Liver (tissue), 9 donors: ENCODE measurements around the gene TM7SF3. TPM values are rescaled to one million over a fixed set of nuclear protein-coding genes. Genes with fewer than 3 reads are reported as not detected.

Experiments used
- DNase-seq: peaks from one replicate; pipeline ENCODE4 v3.0.0-alpha.2; 2017; ENCODE audit warnings: low spot score
- H3K27ac ChIP-seq, 2 donors: one replicate each; pipeline ENCODE4 v1.7.0; 2013; ENCODE audit warnings: inconsistent platforms in 2 of 2, low read length in 2 of 2, control low read depth in 1 of 2, low read depth in 1 of 2, mild to moderate bottlenecking in 1 of 2
- H3K27me3 ChIP-seq, 4 donors: one replicate each; pipeline versions ENCODE4 v1.6.1 to v1.7.0; 2013; ENCODE audit warnings: low read length in 3 of 4, inconsistent platforms in 1 of 4, mild to moderate bottlenecking in 1 of 4, moderate library complexity in 1 of 4; ENCODE audit not compliant: control insufficient read depth in 4 of 4, insufficient read depth in 4 of 4
- H3K36me3 ChIP-seq, 4 donors: one replicate each; pipeline versions ENCODE4 v1.6.1 to v1.7.0; 2013; ENCODE audit warnings: low read length in 3 of 4, mild to moderate bottlenecking in 3 of 4, low read depth in 1 of 4, moderate library complexity in 1 of 4; ENCODE audit not compliant: control insufficient read depth in 4 of 4, insufficient read depth in 3 of 4
- H3K4me1 ChIP-seq, 4 donors: one replicate each; pipeline versions ENCODE4 v1.6.1 to v1.7.0; 2013; ENCODE audit warnings: low read length in 3 of 4, mild to moderate bottlenecking in 3 of 4, moderate library complexity in 1 of 4; ENCODE audit not compliant: control insufficient read depth in 4 of 4, insufficient read depth in 4 of 4
- H3K4me3 ChIP-seq, 3 donors: one replicate each; pipeline versions ENCODE4 v1.6.1 to v1.7.0; 2013; ENCODE audit warnings: low read length in 3 of 3, control low read depth in 1 of 3, low read depth in 1 of 3, mild to moderate bottlenecking in 1 of 3
- H3K9ac ChIP-seq, 2 donors: one replicate each; pipeline ENCODE4 v1.7.0; 2013; ENCODE audit warnings: low read length in 2 of 2, mild to moderate bottlenecking in 2 of 2, moderate library complexity in 2 of 2, control low read depth in 1 of 2, low read depth in 1 of 2
- H3K9me3 ChIP-seq, 4 donors: one replicate each; pipeline versions ENCODE4 v1.6.1 to v1.7.0; 2013; ENCODE audit warnings: low read length in 3 of 4; ENCODE audit not compliant: control insufficient read depth in 4 of 4
- EGR1 ChIP-seq, 2 donors: IDR thresholded peaks; 2 replicates each; pipeline ENCODE4 v1.6.1; 2016 to 2018; ENCODE audit warnings: antibody characterized with exemption in 2 of 2, low read depth in 2 of 2
- FOXA1 ChIP-seq: IDR thresholded peaks from 2 replicates; pipeline ENCODE4 v1.6.1; 2016; ENCODE audit warnings: antibody characterized with exemption
- FOXA2 ChIP-seq: IDR thresholded peaks from 2 replicates; pipeline ENCODE4 v1.6.1; 2016; ENCODE audit warnings: antibody characterized with exemption
- GABPA ChIP-seq, 2 donors: IDR thresholded peaks in 1 of 2; conservative IDR thresholded peaks in 1 of 2; 2 replicates each; pipeline ENCODE4 v1.6.1; 2016; ENCODE audit warnings: antibody characterized with exemption in 2 of 2, mild to moderate bottlenecking in 1 of 2, moderate library complexity in 1 of 2
- HNF4G ChIP-seq: IDR thresholded peaks from 2 replicates; pipeline ENCODE4 v1.6.1; 2016; ENCODE audit warnings: antibody characterized with exemption
- NR2F2 ChIP-seq: IDR thresholded peaks from 2 replicates; pipeline ENCODE4 v1.6.1; 2016; ENCODE audit warnings: antibody characterized with exemption
- SP1 ChIP-seq: IDR thresholded peaks from 2 replicates; pipeline ENCODE4 v1.6.1; 2018; ENCODE audit warnings: antibody characterized with exemption, mild to moderate bottlenecking
- TAF1 ChIP-seq: conservative IDR thresholded peaks from 2 replicates; pipeline ENCODE4 v1.6.1; 2016; ENCODE audit warnings: antibody characterized with exemption, mild to moderate bottlenecking
- WGBS: extraction: QIAGEN DNeasy Blood & Tissue Kit; methylation state at CpG from one replicate; pipeline ENCODE4 v1.1.7; 2013; 5-methylcytosine and 5-hydroxymethylcytosine counted together
- polyA plus RNA-seq, 2 donors: library from polyadenylated mRNA; stranded (reverse) in 1 of 2; unstranded in 1 of 2; fragments of 200-250 nt in 1 of 2; fragments of >200 nt in 1 of 2; fragmentation: Nextera tagmentation in 1 of 2; extraction: Ambion mirVana in 1 of 2; gene quantifications; one replicate each; pipeline versions ENCODE4 v1.2.1 to v1.2.3, GENCODE V29; 2013 to 2015
- total RNA-seq, 2 donors: library from RNA; depleted of rRNA; stranded (reverse); fragments of >200 nt; gene quantifications; one replicate each; pipeline ENCODE4 v1.2.3, GENCODE V29; 2014
- TF ChIP-seq, protein P1 (sequence below): fragments of 150-350 bp; IDR thresholded peaks from 2 replicates; pipeline ENCODE4 v1.5.1; 2017; ENCODE audit warnings: improper control_type of control experiment, low read depth, low read length; ENCODE audit not compliant: missing input control
- TF ChIP-seq, protein P2 (sequence below): IDR thresholded peaks from 2 replicates; pipeline ENCODE4 v1.6.1; 2016; ENCODE audit warnings: antibody characterized with exemption
- TF ChIP-seq, protein P3 (sequence below): IDR thresholded peaks from 2 replicates; pipeline ENCODE4 v1.6.1; 2016; ENCODE audit warnings: antibody characterized with exemption
- TF ChIP-seq, protein P4 (sequence below): IDR thresholded peaks from 2 replicates; pipeline ENCODE4 v1.6.1; 2016; ENCODE audit warnings: antibody characterized with exemption
- donor health status: healthy.
- donor health status: healthy.
- donor health status: healthy.
- donor health status: healthy.
- donor health status: healthy.

TM7SF3 gene
- total and polyA plus RNA-seq, 4 donors, result 21.5 to 60.8 (median 44.6) TPM

DNA sequence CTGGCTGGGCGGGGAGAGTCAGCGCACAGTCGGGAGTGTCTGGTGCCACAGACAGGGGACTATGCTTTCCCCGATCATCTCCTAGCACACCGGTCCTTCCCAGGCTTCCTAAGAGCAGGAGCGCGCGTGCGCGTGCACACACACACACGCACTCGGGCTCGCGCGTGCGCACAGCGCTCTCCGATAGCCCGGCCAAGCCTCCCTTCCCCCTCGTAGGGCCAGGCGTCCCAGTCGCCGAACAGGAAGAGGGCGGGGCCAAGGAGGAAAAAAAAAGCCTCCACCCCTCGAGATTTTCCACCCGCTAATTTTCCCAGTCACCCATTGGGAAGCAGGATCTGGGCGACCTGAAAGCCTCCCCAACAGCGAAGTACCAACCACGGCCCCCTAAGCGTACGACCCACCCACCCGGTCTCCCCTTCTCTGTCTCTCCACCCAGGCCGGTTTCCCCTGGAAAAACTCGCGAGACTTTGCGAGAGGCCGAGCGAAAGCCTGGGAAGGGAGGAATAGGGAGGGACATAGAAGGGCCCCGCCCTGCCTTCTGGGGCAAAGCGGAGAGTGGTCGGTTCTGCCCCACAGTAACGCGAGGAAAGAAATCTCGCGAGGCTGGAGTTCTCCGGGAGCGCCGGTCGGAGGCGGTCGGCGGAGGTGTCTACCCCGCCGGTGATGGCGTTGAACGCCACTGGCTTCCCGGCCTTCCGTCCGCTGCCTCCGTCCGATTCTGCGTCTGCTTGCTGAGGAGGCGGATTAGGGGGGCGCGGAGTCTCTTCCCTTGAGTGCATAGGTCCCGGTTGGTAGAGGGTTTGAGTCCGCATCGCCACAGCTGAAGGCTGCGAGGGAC, 76.1 kb downstream of the TM7SF3 start, which contains the start of the genes FGFR1OP2 and INTS13 (continued):
- TF ChIP-seq, protein P1, sequence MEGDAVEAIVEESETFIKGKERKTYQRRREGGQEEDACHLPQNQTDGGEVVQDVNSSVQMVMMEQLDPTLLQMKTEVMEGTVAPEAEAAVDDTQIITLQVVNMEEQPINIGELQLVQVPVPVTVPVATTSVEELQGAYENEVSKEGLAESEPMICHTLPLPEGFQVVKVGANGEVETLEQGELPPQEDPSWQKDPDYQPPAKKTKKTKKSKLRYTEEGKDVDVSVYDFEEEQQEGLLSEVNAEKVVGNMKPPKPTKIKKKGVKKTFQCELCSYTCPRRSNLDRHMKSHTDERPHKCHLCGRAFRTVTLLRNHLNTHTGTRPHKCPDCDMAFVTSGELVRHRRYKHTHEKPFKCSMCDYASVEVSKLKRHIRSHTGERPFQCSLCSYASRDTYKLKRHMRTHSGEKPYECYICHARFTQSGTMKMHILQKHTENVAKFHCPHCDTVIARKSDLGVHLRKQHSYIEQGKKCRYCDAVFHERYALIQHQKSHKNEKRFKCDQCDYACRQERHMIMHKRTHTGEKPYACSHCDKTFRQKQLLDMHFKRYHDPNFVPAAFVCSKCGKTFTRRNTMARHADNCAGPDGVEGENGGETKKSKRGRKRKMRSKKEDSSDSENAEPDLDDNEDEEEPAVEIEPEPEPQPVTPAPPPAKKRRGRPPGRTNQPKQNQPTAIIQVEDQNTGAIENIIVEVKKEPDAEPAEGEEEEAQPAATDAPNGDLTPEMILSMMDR, result no peak
- peak in 1 of 2 donors; percentile 16 for TF ChIP-seq EGR1 (IDR thresholded peaks at IDR 0.05; ENCODE audit: low read depth in 2 of 2)
- TF ChIP-seq, protein P2, sequence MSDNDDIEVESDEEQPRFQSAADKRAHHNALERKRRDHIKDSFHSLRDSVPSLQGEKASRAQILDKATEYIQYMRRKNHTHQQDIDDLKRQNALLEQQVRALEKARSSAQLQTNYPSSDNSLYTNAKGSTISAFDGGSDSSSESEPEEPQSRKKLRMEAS, result no peak

DNA sequence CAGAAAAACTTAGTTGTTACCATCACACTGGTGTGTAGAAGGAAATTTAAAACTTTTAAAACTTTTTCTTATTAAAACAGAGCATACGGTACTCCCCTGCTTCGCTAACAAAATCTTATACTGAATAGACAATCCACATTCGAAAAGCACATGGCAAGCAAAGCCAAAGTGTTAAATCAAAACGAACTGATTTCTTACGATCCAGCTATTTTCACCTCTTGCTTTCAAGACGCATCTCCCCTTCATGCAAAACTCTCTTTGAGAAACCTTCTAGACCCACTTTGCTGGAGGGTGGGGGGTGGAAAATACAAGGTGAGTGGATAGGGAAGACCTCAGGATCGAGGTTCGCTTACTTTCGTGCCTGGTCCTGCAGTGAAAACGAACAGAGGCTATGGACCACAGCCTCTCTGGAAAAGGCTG, 76.7 kb downstream of the TM7SF3 start:
- H3K4me3 ChIP-seq, result peak overlapping the region; percentile 81 to 98 (median 88)
- H3K9ac ChIP-seq, result peak overlapping the region; percentile 34 to 98
- no peaks in the 10 kb centered on the region for H3K36me3 ChIP-seq
- under 1% methylated on average over 10 of the region's 10 CpGs for WGBS
- no peak for DNase-seq
- H3K27ac ChIP-seq, result peak overlapping the region; percentile 89 to 94
- peaks cover 3 to 32% (median 15%) of the 10 kb centered on the region in 4 donors for H3K4me1 ChIP-seq
- no peak for TF ChIP-seq GABPA (IDR thresholded peaks at IDR 0.05 in 1 of 2, conservative IDR thresholded peaks at IDR 0.05 in 1 of 2)
- TF ChIP-seq SP1, result no peak
- TF ChIP-seq, protein P1, result peak; percentile 1
- H3K9me3 ChIP-seq, result no peaks in the 10 kb centered on the region
- H3K27me3 ChIP-seq, result no peaks in the 10 kb centered on the region

DNA sequence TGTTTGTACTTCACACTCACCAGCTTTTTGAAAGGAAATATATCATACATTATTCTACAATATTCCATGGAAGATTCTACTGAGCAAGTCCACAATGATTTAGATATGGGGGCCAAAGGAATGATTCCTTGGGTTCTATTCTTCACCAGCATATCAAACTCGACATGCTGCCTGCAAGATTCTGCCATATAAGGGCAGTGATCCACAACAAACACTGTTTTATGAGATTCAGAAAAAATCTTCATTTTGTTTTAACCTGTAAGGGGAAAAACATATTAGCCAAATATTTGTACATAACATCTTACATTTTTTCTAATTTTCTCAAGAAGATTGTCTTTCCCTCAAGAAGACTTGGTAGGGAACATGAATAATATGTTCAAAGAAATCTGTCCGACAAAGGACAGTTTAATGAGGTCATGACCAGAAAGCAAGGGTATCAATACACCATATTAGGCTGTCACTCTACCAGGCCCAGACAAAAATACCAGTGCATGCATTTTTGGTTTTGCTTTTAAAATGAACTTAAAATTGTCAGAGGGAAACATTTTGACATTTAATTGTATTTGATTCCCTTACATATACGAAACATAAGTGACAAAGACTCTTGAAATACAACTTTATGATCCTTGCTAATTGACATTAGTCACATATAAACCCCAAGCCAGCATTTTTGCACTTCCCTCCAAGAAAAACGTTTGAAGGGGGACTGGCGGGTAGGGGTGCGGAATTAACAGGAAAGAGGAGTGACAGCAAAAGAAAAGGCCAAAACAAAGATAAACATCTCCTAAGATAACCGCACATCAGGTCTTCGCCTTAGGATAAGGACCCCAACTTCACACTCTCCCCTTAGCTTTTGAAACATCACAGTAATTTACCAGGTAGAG, 77.4 kb downstream of the TM7SF3 start:
- Histone ChIP-seq H3K4me3 (peak overlapping the region; percentile 56 to 98 (median 88)), H3K27me3 (no peaks in the 10 kb centered on the region), H3K4me1 (peaks cover 3 to 32% (median 15%) of the 10 kb centered on the region in 4 donors), H3K9ac (peak overlapping the region; percentile 34 to 98), H3K27ac (peak overlapping the region; percentile 89 to 94), H3K36me3 (peaks cover 0 to 5% (median 0%) of the 10 kb centered on the region in 4 donors), H3K9me3 (no peaks in the 10 kb centered on the region)
- TF ChIP-seq, protein P3, sequence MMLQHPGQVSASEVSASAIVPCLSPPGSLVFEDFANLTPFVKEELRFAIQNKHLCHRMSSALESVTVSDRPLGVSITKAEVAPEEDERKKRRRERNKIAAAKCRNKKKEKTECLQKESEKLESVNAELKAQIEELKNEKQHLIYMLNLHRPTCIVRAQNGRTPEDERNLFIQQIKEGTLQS, result no peak
- TF ChIP-seq, protein P1, result no peak
- TF ChIP-seq FOXA1, result no peak
- TF ChIP-seq HNF4G, result no peak
- no peak for TF ChIP-seq TAF1
- TF ChIP-seq SP1, result no peak
- no peak for TF ChIP-seq GABPA (IDR thresholded peaks at IDR 0.05 in 1 of 2, conservative IDR thresholded peaks at IDR 0.05 in 1 of 2)
- TF ChIP-seq, protein P2, result no peak
- TF ChIP-seq NR2F2, result no peak
- TF ChIP-seq, protein P4, sequence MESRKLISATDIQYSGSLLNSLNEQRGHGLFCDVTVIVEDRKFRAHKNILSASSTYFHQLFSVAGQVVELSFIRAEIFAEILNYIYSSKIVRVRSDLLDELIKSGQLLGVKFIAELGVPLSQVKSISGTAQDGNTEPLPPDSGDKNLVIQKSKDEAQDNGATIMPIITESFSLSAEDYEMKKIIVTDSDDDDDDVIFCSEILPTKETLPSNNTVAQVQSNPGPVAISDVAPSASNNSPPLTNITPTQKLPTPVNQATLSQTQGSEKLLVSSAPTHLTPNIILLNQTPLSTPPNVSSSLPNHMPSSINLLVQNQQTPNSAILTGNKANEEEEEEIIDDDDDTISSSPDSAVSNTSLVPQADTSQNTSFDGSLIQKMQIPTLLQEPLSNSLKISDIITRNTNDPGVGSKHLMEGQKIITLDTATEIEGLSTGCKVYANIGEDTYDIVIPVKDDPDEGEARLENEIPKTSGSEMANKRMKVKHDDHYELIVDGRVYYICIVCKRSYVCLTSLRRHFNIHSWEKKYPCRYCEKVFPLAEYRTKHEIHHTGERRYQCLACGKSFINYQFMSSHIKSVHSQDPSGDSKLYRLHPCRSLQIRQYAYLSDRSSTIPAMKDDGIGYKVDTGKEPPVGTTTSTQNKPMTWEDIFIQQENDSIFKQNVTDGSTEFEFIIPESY, result no peak
- no peak for TF ChIP-seq FOXA2
- 27% methylated on average over 8 of the region's 8 CpGs for WGBS
- DNase-seq, result no peak
